Left cardiac atrium (tissue), 4 donors: ENCODE measurements around the gene KCNT2. TPM values are rescaled to one million over a fixed set of nuclear protein-coding genes. Genes with fewer than 3 reads are reported as not detected.

Source experiments
- ATAC-seq, 2 donors: fragments of 200-7000 bp; cut with Tn5 transposase; one replicate each; pipeline ENCODE4 v1.9.1; 2020; ENCODE audit warnings: mild to moderate bottlenecking in 2 of 2, moderate library complexity in 2 of 2
- DNase-seq: peaks from one replicate; pipeline ENCODE4 v3.0.0-alpha.2; 2020
- intact Hi-C, 2 donors: fragments of 100-400 bp; cut with DNase I; formaldehyde crosslinking; loops; one replicate each; pipeline versions ENCODE4 v1.14.1 to v1.15.1; 2022 to 2023
- microRNA-seq, 2 donors: library from miRNA; unstranded; fragments of <30 nt; microRNA quantifications; one replicate each; pipeline ENCODE4 v1.2.0, GENCODE V29; 2020
- total RNA-seq, 2 donors: library from RNA; stranded (reverse); fragmentation: NEBNext Ultra II Directional; extraction: Animal tissue kit (Norgen Biotek cat#: 25700); gene quantifications; one replicate each; pipeline ENCODE4 v1.2.1, GENCODE V29; 2021
- donor health status: DM: no; HTN: yes; CAD: no.
- donor health status: DM: no; HTN: yes; CAD: no; lungs with severe emphysema.
- donor health status: DM: yes; HTN: yes; CAD: no.
- donor health status: Dilated cardiomyopathy.

Gene KCNT2
- total RNA-seq, 2 donors from 2014 or later = 3.8 to 7.3 TPM

DNA sequence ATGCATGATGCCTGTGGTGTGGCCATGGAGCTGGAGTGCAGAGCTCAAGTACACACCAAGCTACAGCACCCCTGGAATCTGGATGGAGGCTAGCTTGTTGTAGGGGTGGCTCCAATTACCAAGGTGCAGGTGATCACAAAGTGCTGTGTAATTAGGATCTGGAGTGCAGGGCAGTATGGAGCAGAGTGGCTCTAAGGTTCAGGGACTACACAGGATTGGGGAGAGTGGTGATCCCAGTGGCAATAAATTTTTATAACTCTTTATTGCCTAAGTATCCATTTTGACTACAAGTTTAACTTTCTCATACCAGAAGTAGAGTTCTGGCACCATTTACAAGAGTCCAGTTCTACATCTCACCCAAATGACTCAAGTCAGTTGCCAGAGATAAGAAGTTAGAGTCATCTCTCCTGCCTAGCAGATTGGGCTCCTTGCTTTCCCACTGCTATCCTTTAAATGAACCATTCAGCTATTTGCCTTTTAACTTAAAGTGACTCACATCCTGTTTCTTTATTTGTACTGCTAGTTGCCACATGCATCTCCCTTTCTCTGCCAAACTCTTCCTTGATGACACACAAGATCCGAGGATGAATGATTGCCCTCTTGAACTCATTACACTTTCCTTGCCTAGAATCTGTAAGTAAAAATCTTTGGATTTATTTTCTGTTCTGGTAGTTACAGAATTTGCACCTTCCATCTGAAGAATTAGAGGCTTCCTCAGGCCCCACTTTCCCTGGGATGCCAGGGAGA, 427.2 kb downstream of the KCNT2 start:
- DNase-seq (no peak), ATAC-seq (peak in 1 of 2 donors; percentile 89)
- intact Hi-C loops = no loop called here

DNA sequence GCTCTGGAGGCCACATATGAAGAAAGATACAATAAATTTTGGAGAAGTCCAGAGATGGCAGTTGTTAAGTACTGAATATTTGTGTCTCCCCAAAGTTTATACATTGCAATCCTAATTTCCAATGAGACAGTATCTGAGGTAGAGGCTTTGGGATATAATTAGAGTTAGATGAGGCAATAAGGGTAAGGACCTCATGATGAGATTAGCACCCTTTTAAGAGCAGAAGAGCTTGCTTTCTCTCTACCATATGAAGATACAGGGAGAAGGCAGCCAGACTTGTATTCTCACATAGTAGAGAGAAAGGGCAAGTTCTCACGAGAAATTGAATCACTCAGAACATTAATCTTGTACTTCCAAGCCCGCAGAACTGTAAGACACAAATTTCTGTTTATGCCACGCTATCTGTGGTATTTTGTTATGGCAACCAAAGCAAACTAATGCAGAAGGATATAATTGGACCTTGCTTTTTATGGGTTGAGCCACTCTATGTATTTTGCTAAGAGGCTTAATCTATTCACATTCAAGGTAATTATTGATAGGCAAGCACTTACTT, 430.1 kb downstream of the KCNT2 start:
- ATAC-seq (no peak), DNase-seq (no peak)
- intact Hi-C loops = no loop called here

Small RNA genes lying within 50 kb of the gene (microRNA-seq; reads per million reads assigned to microRNA genes)
- 0 to 0.20 reads per million in 2 donors for gene MIR4735

Other genes with a start within 250 kb of the KCNT2 start
- gene CFH, start 43.6 kb upstream of the KCNT2 start, total RNA-seq = 100 to 1,000 TPM; 131 to 257 TPM
- gene CFHR3, start 166.4 kb upstream of the KCNT2 start, total RNA-seq = under 1 TPM in 1 of 2 donors, not detected in 1; 0.39 TPM
- under 1 TPM in 1 of 2 donors, not detected in 1; 0.21 TPM for gene CFHR1, start 211.3 kb upstream of the KCNT2 start, total RNA-seq